ENCODE measurements around the gene TMC5.
"Not testable (repeated sequence)": the region's sequence is repeated elsewhere in the genome, so short reads cannot be mapped to it uniquely, and the experiment has no call there.

The TMC5 gene

DNA sequence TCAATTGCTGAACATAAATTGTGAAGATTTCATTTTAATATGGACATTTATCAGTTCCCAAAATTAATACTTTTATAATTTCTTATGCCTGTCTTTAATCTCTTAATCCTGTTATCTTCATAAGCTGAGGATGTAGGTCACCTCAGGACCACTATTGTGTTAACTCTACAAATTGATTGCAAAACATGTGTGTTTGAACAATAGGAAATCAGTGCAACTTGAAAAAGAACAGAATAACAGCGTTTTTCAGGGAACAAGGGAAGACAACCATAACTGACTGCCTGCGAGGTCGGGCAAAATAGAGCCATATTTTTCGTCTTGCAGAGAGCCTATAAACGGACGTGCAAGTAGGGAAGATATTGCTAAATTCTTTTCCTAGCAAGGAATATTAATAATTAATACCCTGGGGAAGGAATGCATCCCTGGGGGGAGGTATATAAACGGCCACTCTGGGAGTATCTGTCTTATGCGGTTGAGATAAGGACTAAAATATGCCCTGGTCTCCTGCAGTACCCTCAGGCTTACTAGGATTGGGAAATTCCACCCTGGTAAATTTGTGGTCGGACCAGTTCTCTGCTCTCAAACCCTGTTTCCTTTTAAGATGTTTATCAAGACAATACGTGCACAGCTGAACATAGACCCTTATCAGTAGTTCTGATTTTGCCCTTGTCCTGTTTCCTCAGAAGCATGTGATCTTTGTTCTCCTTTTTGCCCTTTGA, 125.8 kb downstream of the TMC5 start:
- DNase-seq: not testable (repeated sequence)

DNA sequence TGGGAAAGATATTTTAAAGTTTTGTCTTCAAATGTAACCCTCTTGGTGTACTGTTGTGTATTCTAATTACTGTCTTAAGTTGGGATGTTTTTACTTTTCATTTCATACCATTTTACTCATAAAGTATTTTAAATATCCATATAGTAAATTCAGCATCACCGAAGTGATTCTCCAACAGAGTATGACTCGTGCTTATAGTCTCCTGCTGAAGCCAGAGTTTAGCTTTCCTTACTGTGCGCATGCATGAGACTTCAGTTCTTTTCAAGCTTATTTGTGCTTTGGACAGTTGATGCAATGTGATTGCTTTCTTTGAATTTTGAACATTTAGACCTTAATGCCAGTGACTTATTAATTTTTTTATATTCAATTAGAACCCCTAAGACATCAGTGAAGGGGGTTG, 130.5 kb downstream of the TMC5 start:
- DNase-seq: no peak

All from NCI-H2029 treated with DMSO at 0.1 percent for 48 hours (cell line).